ENCODE results near the gene ZNF862. TPM values are rescaled to one million over a fixed set of nuclear protein-coding genes. Genes with fewer than 3 reads are reported as not detected.

The ZNF862 gene
- total and polyA plus RNA-seq, 2 donors from 2014 or later = 5.7 to 29.1 TPM

DNA sequence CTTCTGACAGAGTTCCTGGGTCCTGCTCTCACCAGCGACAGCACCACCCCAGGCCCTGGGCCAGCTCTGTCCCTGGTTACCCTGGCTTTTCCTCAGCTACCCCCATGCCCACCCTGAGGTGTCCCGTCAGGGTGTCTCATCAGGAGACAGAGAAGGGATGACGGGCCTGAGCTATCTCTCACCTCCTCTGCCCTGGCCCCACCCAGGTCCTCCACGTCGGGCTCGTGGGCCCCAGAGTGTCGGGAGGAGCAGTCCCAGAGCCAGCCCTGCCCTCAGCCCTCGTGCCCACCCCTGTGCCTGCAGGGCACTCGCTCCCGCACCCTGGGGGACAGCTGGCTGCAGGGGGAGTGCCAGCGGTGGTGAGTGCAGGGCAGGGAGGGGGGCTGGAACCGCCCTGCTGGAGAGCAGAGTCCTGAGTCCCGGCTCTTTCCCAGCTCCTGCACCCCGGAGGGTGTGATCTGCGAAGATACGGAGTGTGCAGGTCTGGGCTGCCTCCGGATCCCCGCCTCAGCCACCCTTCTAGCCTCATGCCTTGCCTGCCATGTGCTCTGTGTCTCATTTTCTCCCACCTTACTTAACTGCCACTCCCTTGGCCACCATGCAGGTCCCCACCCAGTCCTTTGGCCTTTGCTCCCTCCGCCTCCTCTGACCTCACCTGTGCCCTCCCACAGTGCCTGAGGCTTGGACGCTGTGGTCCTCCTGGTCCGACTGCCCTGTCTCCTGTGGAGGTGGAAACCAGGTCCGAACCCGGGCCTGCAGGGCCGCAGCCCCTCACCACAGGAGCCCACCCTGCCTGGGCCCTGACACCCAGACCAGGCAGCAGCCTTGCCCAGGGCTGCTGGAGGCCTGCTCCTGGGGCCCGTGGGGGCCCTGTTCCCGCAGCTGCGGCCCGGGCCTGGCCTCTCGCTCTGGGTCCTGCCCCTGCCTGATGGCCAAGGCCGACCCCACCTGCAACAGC, 16.7 kb upstream of the ZNF862 start:
- no peak for FAIRE-seq

DNA sequence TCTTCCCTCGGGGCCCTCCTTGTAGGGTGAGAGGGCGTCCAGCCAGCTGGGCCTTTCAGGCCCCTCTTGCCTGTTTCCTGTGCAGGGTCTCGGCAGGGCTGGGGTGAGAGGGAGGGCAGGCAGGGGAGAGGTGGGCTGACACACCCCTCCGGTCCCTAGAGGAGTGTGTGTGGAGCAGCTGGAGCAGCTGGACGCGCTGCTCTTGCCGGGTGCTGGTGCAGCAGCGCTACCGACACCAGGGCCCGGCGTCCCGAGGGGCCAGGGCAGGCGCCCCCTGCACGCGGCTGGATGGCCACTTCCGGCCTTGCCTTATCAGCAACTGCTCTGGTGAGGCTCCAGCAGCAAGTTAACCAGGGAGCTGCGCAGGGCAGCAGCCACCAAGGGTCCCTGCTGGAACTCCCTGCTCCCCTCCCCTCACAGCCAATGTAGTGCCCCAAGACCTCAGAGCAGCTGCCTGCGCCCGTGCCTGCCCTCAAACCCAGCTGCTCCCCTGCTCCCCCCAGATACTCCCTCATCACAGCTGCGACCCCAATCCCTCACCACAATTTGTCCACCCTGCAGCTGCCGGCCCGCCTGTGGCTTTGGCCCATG, 15.7 kb upstream of the ZNF862 start:
- H3K27ac ChIP-seq (ENCODE audit: low read depth in 2 of 2, low read length in 2 of 2) = no peak overlapping the region
- H3K9ac ChIP-seq (ENCODE audit: low read length in 3 of 3) = no peak overlapping the region
- no peak for FAIRE-seq
- no peaks in the 10 kb centered on the region for H3K27me3 ChIP-seq (ENCODE audit: control insufficient read depth, insufficient read depth, low read length)
- no peak overlapping the region for H3K4me3 ChIP-seq (ENCODE audit: low read length in 3 of 3)
- H3K4me1 ChIP-seq (ENCODE audit: control insufficient read depth in 2 of 3, insufficient read depth in 2 of 3, low read depth in 1 of 3, low read length in 3 of 3) = no peaks in the 10 kb centered on the region
- no peaks in the 10 kb centered on the region for H3K9me3 ChIP-seq (ENCODE audit: control insufficient read depth in 2 of 3, insufficient read depth in 1 of 3, low read length in 3 of 3)
- peak in 1 of 5 donors; percentile 71 for DNase-seq
- no peaks in the 10 kb centered on the region for H3K36me3 ChIP-seq (ENCODE audit: control insufficient read depth in 2 of 3, insufficient read depth in 3 of 3, low read length in 3 of 3)
- no peak for TF ChIP-seq CTCF (IDR thresholded peaks at IDR 0.05; ENCODE audit: borderline replicate concordance, extremely low read depth, insufficient read depth)
- intact Hi-C loops (cut with DNase I) = no loop called here

More for the DNA sequence above, 16.7 kb upstream of the ZNF862 start:
- Histone ChIP-seq H3K27ac (ENCODE audit: low read depth in 2 of 2, low read length in 2 of 2) (no peak overlapping the region), H3K27me3 (ENCODE audit: control insufficient read depth, insufficient read depth, low read length) (no peaks in the 10 kb centered on the region), H3K36me3 (ENCODE audit: control insufficient read depth in 2 of 3, insufficient read depth in 3 of 3, low read length in 3 of 3) (no peaks in the 10 kb centered on the region), H3K4me3 (ENCODE audit: low read length in 3 of 3) (no peak overlapping the region), H3K9me3 (ENCODE audit: control insufficient read depth in 2 of 3, insufficient read depth in 1 of 3, low read length in 3 of 3) (no peaks in the 10 kb centered on the region), H3K4me1 (ENCODE audit: control insufficient read depth in 2 of 3, insufficient read depth in 2 of 3, low read depth in 1 of 3, low read length in 3 of 3) (no peaks in the 10 kb centered on the region), H3K9ac (ENCODE audit: low read length in 3 of 3) (no peak overlapping the region)
- TF ChIP-seq CTCF (IDR thresholded peaks at IDR 0.05; ENCODE audit: borderline replicate concordance, extremely low read depth, insufficient read depth) = no peak
- DNase-seq = peak in 1 of 5 donors; percentile 66
- intact Hi-C loops (cut with DNase I) = no loop called here

DNA sequence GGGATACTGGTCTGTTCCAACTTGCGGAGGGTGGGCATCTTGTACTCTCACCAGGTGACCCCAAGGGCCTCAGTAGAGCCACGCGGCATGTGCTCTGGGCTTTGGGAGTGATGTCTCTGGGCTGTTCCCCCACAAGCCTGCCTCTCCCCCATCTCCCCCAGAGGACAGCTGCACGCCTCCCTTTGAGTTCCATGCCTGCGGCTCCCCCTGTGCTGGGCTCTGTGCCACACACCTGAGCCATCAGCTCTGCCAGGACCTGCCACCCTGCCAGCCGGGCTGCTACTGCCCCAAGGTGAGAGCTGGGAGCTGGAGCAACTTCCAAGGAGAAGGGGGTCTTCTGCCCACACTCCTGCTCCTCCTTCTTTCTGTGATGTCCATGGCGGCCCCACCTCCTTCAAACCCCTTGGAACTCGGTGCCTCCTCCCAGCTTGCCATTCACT, 15.0 kb upstream of the ZNF862 start:
- Histone ChIP-seq H3K27ac (ENCODE audit: low read depth in 2 of 2, low read length in 2 of 2) (no peak overlapping the region), H3K36me3 (ENCODE audit: control insufficient read depth in 2 of 3, insufficient read depth in 3 of 3, low read length in 3 of 3) (no peaks in the 10 kb centered on the region), H3K4me1 (ENCODE audit: control insufficient read depth in 2 of 3, insufficient read depth in 2 of 3, low read depth in 1 of 3, low read length in 3 of 3) (no peaks in the 10 kb centered on the region), H3K9me3 (ENCODE audit: control insufficient read depth in 2 of 3, insufficient read depth in 1 of 3, low read length in 3 of 3) (no peaks in the 10 kb centered on the region), H3K4me3 (ENCODE audit: low read length in 3 of 3) (no peak overlapping the region), H3K9ac (ENCODE audit: low read length in 3 of 3) (no peak overlapping the region), H3K27me3 (ENCODE audit: control insufficient read depth, insufficient read depth, low read length) (no peaks in the 10 kb centered on the region)
- DNase-seq (peak in 1 of 5 donors; percentile 63), FAIRE-seq (no peak)
- TF ChIP-seq CTCF (IDR thresholded peaks at IDR 0.05; ENCODE audit: borderline replicate concordance, extremely low read depth, insufficient read depth) = no peak
- intact Hi-C loops (cut with DNase I) = no loop called here

Data from kidney (tissue), 14 donors.